PFSK-1 (cell line): ENCODE results near the gene VTI1A.

Experiments
- FOXP2 ChIP-seq: optimal IDR thresholded peaks from 2 replicates; pipeline ENCODE3; 2011; ENCODE audit warnings: borderline replicate concordance, control low read depth, inconsistent platforms; ENCODE audit not compliant: insufficient read depth; ENCODE audit errors: extremely low read length, extremely low read depth
- POLR2AphosphoS5 ChIP-seq: IDR thresholded peaks from 2 replicates; pipeline ENCODE4 v1.6.1; 2012; ENCODE audit warnings: low read depth, mild to moderate bottlenecking, control low read depth, low read length, moderate library complexity
- SIN3A ChIP-seq: IDR thresholded peaks from 2 replicates; pipeline ENCODE4 v1.6.1; 2012; ENCODE audit warnings: mild to moderate bottlenecking, low read length, moderate library complexity, borderline replicate concordance; ENCODE audit not compliant: insufficient read depth
- TAF1 ChIP-seq: IDR thresholded peaks from 2 replicates; pipeline ENCODE4 v1.6.1; 2012; ENCODE audit warnings: low read length, control low read depth, borderline replicate concordance; ENCODE audit not compliant: insufficient read depth
- TF ChIP-seq, protein P1 (sequence below), 2 experiments: IDR thresholded peaks; 2 replicates each; pipeline versions ENCODE4 v1.6.1 to v1.8.0; 2011 to 2012; ENCODE audit warnings: low read depth in 2 of 2, low read length in 2 of 2, control low read depth in 1 of 2, inconsistent platforms in 1 of 2, mild to moderate bottlenecking in 1 of 2, moderate library complexity in 1 of 2; ENCODE audit not compliant: insufficient read depth in 1 of 2

VTI1A gene

DNA sequence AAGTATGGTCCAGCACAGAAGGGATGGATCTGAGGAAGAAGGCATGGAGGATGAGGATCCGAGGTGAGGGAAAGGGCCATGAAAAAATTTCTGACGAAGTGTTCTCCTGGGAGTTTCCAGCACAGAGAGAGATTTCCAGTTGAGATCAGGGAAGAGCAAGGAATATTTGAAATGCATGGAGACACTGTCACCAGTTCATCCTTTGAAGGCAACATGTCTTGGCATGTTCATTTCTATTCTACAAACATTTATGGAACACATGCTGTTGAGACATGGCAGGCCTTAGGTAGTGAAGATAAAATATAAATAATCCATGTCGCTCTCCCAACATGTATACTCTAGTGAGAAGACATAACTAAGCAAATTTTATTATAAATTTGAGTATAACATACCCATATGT, 269.1 kb downstream of the VTI1A start:
- TF ChIP-seq FOXP2 = no peak
- TF ChIP-seq POLR2AphosphoS5 = no peak
- no peak for TF ChIP-seq SIN3A
- no peak for TF ChIP-seq TAF1
- TF ChIP-seq, protein P1, sequence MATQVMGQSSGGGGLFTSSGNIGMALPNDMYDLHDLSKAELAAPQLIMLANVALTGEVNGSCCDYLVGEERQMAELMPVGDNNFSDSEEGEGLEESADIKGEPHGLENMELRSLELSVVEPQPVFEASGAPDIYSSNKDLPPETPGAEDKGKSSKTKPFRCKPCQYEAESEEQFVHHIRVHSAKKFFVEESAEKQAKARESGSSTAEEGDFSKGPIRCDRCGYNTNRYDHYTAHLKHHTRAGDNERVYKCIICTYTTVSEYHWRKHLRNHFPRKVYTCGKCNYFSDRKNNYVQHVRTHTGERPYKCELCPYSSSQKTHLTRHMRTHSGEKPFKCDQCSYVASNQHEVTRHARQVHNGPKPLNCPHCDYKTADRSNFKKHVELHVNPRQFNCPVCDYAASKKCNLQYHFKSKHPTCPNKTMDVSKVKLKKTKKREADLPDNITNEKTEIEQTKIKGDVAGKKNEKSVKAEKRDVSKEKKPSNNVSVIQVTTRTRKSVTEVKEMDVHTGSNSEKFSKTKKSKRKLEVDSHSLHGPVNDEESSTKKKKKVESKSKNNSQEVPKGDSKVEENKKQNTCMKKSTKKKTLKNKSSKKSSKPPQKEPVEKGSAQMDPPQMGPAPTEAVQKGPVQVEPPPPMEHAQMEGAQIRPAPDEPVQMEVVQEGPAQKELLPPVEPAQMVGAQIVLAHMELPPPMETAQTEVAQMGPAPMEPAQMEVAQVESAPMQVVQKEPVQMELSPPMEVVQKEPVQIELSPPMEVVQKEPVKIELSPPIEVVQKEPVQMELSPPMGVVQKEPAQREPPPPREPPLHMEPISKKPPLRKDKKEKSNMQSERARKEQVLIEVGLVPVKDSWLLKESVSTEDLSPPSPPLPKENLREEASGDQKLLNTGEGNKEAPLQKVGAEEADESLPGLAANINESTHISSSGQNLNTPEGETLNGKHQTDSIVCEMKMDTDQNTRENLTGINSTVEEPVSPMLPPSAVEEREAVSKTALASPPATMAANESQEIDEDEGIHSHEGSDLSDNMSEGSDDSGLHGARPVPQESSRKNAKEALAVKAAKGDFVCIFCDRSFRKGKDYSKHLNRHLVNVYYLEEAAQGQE (IDR thresholded peaks at IDR 0.05; ENCODE audit: insufficient read depth in 1 of 2, low read depth in 2 of 2, low read length in 2 of 2) = no peak

DNA sequence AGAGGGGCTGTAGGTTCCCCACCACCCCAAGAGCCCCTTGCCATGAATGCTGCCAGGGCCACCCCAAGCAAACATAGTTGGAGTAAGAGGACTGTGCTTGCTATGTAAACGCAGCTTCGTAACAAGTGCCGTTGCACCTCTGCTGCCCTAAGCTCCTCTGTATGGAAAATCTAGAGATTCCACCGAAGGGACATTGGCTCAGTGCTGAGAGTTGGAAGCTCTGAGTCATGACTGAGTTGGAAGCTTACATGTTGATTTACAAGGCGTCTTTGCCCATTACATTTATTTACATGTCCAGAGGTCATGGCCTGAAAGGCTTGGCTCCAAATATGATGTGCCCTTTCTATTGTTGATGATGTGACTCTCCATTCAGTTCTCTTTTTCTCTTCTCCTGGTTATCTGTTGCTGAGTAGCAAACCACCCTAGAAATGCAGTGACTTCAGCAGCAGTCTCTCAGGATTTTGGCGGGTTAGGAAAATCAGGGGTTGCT, 270.0 kb downstream of the VTI1A start:
- TF ChIP-seq TAF1 (no peak), SIN3A (no peak), FOXP2 (no peak), POLR2AphosphoS5 (no peak)
- TF ChIP-seq, protein P1 (IDR thresholded peaks at IDR 0.05; ENCODE audit: insufficient read depth in 1 of 2, low read depth in 2 of 2, low read length in 2 of 2) = no peak

DNA sequence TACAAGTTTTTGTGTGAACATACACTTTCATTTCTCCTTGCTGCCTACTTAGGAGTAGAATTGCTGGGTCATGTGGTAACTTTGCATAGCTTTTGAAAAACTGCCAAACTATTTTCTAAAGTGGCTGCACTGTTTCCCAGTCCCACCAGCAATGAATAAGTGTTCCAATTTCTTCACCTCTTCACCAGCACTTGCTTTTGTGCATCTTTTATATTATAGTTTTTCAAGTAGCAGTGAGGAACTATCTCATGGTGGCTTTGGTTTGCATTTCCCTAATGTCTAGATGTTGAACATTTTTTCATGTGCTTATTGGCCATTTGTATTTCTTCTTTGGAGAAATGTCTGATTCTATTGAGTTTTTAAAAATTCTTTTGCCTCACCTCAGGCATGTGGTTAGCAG, 273.2 kb downstream of the VTI1A start:
- TF ChIP-seq, protein P1 (IDR thresholded peaks at IDR 0.05; ENCODE audit: insufficient read depth in 1 of 2, low read depth in 2 of 2, low read length in 2 of 2) = no peak
- TF ChIP-seq TAF1 = no peak
- TF ChIP-seq SIN3A = no peak
- no peak for TF ChIP-seq FOXP2
- TF ChIP-seq POLR2AphosphoS5 = no peak

DNA sequence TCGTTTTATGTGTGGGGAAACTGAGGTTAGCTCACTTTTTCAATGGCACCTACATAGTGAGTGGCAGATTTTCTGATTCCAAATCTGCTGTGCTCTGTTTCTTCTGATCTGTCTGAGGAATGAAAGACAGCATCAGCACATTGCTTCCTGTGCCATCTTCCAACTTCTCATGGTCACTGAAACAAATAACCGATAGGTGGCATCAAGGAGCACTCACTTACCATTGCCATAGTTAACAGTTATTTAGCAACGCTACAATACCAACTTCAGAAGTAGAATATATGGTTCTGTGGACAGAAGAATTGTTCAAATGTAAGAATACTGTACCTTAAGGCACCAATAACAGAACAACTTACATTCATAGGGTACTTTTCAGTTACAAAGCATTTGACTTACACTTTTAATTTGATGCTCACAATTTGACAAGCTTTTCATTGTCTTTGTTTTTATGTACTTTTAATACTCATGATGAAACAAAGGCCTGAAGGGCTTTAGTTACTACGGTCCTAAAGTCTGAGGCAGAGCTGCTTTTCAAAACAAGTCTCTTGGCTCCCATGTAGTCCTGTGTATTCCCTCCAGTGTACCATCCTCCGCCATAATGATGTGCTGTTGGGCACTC, 274.2 kb downstream of the VTI1A start:
- TF ChIP-seq, protein P1 (IDR thresholded peaks at IDR 0.05; ENCODE audit: insufficient read depth in 1 of 2, low read depth in 2 of 2, low read length in 2 of 2) = no peak
- TF ChIP-seq TAF1 (no peak), SIN3A (no peak), POLR2AphosphoS5 (no peak), FOXP2 (no peak)

- no peak for TF ChIP-seq POLR2AphosphoS5
- TF ChIP-seq TAF1 = no peak
- TF ChIP-seq SIN3A = no peak
- TF ChIP-seq, protein P1 (IDR thresholded peaks at IDR 0.05; ENCODE audit: insufficient read depth in 1 of 2, low read depth in 2 of 2, low read length in 2 of 2) = no peak
- TF ChIP-seq FOXP2 = no peak
These were observed 275.7 kb downstream of the VTI1A start for GRCh38 chr10:112722758-112723157.
